GM12864 (cell line): ENCODE data around the gene GBA2.
A peak's percentile ranks its signal among the peaks of the same experiment; 100 is the strongest.

ENCODE experiments used
- DNase-seq: peaks from one replicate; pipeline ENCODE4 v3.0.0-alpha.2; 2011; ENCODE audit warnings: low read depth
- H3K4me3 ChIP-seq: 2 replicates; pipeline ENCODE4 v1.5.1; 2011; ENCODE audit warnings: mild to moderate bottlenecking, low read depth, low read length, control low read depth
- CTCF ChIP-seq: IDR thresholded peaks from 2 replicates; pipeline ENCODE4 v1.5.1; 2011; ENCODE audit warnings: low read depth, mild to moderate bottlenecking, moderate library complexity, low read length, control low read depth, inconsistent platforms; ENCODE audit errors: missing control alignments

The GBA2 gene

GRCh38 chr9:35766997-35767396, 18.0 kb upstream of the GBA2 start:
- no peak for DNase-seq
- no peak for TF ChIP-seq CTCF
- no peak overlapping the region for H3K4me3 ChIP-seq

- DNase-seq = no peak
- TF ChIP-seq CTCF = no peak
Measured at GRCh38 chr9:35763803-35764202, 14.8 kb upstream of the GBA2 start.

GRCh38 chr9:35763181-35763580, 14.2 kb upstream of the GBA2 start:
- no peak for TF ChIP-seq CTCF
- DNase-seq = no peak
- no peak overlapping the region for H3K4me3 ChIP-seq

More at GRCh38 chr9:35763803-35764202, 14.8 kb upstream of the GBA2 start:
- H3K4me3 ChIP-seq = no peak overlapping the region

- no peak for DNase-seq
- no peak for TF ChIP-seq CTCF
- no peak overlapping the region for H3K4me3 ChIP-seq
Measured at GRCh38 chr9:35760651-35761050, 11.6 kb upstream of the GBA2 start.

- H3K4me3 ChIP-seq = no peak overlapping the region
- no peak for TF ChIP-seq CTCF
- DNase-seq = no peak
Measured at GRCh38 chr9:35759795-35760194, 10.8 kb upstream of the GBA2 start.

GRCh38 chr9:35758475-35759050, 9.5 kb upstream of the GBA2 start:
- no peak for DNase-seq
- no peak for TF ChIP-seq CTCF
- no peak overlapping the region; the same call in 1 of the 2 replicates for H3K4me3 ChIP-seq

- H3K4me3 ChIP-seq = peak overlapping the region; percentile 70
- TF ChIP-seq CTCF = no peak
- no peak for DNase-seq
Measured at GRCh38 chr9:35757892-35758275, 8.9 kb upstream of the GBA2 start.
